OCI-M2 (cell line): ENCODE measurements around the gene ARHGEF6.

ENCODE experiments used
- DNase-seq: peaks from one replicate; lab custom pipeline; 2025; ENCODE audit not compliant: unreplicated experiment; lab: John Stamatoyannopoulos, UW

Gene ARHGEF6

DNA sequence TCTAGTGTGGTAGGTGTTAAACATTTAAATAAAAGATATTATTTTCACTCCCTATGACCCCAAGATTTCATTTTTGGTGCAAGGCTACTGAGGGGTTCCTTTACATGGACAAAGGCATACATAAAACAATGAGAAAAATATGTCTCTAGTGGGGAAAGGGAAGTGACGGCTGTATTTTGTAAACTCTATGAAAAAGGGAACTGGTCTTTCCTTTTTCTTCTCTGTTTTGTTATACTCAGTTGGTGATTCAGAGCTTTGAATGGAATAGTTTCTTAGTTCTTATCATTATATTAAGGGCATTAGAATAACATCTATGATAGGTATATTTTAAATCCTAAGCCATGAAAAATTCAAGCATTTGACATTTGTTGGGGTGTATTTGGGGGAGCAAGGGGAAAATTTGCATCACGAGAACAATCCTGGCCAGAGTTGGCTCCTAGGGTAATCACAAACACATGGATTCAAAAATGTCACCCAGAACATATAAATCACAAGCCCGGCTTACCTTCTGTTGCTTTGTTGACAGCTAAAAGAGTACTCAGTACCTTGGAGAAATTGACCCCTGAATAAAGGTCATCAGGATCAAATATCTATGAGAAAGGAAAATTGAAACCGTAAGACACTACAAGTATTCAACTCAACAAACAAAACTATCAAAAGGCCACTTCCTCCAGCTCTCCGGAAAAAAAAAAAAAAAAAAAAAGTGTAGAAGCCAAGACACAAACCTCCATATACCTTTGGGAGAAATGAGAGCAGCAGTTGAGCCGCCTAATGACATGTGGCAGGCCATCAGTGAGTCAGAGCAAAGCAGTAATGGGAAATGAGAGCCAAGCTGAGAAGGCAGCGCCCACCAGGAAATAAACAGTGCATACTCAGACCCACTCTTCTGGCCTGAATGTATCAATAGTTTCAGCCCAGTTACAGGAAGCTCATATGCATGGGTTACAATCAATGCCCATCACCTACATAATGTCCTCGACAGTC, 33.4 kb downstream of the ARHGEF6 start:
- no peak for DNase-seq

GRCh38 chrX:136745215-136746173, 35.2 kb downstream of the ARHGEF6 start:
- peak; percentile 38 for DNase-seq

DNA sequence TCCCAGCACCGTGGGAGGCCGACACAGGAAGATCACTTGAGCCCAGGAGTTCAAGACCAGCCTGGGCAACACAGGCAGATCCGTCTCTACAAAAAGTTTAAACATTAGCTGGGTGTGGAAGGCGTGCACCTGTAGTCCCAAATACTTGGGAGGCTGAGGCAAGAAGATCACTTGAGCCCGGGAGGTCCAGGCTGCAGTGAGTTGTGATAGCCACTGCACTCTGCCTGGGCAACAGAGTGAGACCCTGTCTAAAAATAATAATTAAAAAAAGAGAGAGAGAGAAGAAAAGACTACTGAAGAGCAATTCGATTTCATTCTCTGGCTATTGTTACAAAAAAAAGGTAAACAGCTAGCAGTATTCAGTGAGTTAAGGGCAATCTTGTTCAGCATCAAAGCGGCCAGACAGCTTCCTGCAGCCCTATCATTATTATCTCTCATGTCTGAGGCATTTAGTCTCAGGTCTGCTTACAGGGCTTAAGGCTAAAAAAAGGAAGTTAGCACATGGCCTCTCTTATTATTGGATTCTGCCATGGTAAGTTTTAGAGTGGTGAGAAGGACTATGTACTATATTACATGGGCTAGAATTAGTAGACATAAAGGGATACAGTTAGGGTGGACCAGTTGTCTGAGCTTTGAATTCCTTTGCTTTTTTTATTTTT, 37.9 kb downstream of the ARHGEF6 start:
- DNase-seq, result no peak

DNA sequence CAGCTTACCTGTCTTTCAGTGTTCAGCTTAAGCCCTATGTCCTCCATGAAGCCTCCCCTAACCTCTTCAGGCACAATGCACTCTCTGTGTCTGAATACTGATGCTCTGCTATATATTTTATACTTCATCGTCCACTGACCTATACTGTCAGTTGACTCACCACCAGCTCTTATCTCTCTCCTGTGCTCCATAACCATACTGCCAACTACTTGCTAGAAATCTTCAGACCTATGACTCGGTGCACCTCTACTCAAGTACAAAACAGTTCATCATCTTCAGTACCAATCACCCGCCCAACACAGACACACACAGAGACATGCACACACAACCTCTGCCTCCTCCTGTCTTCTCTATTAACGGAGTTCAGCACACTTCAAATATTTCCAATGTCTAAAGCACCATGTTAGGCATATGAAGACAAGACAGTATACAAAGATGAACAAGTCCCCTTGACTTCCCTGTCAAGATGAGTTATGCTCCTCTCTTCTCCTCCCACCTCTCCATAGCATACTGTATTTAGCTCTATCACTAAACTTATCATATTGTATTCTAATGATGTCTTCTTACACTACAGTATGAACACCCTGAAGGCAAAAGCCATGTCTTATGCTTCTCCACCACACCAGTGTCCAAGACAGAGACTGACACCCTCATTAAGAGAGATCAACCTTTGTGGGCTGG, 42.5 kb downstream of the ARHGEF6 start:
- no peak for DNase-seq

- no peak for DNase-seq
Measured at GRCh38 chrX:136736690-136737089, 44.0 kb downstream of the ARHGEF6 start.

GRCh38 chrX:136735601-136736000, 45.1 kb downstream of the ARHGEF6 start:
- DNase-seq, result no peak

GRCh38 chrX:136733613-136734012, 47.1 kb downstream of the ARHGEF6 start:
- no peak for DNase-seq

- DNase-seq, result no peak
Measured at GRCh38 chrX:136731798-136732197, 48.9 kb downstream of the ARHGEF6 start.

DNA sequence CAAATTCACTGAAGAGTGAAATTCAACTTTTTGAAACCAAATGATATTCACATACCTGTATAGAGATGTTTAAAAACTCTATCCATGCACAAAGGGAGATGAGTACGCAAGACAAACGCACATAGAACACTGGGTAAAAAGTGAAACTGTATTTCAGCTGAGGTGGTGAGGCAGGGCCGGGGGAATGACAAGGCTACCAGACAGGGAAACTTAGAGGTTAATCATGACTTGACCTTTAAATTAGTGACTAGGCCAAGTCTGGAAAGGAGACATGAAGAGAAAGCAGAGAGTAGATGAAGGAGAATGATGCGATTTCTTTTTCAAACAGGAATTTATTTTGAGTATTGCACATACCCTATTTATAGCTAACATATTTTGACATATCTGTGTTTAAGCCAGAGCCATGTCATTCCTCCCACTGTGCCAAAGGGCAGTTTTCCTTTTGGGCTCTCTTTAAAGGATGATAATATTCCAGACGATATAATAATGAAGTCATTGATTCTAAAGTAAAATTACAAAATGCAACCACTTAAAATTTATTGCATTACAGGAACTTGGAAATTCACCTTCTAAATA, 49.4 kb downstream of the ARHGEF6 start:
- no peak for DNase-seq

DNA sequence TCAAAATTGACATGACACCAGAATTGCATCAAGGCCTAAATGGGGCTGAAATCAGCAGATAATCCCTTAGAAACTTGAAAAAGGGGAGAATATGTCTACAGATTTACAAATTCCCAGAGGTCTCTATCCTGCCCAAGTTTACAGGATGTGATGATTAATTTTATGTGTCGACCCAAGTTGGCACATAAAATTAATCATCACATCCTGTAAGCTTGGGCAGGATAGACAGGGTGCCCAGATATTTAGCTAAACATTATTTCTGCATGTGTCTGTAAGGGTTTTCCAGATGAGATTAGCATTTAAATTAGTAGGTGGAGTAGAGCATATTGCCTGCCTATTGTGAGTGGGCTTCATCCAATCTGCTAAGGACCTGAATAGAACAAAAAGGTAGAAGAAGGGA, 52.3 kb downstream of the ARHGEF6 start:
- no peak for DNase-seq

- DNase-seq, result no peak
Measured at GRCh38 chrX:136725441-136726104, 55.2 kb downstream of the ARHGEF6 start.

DNA sequence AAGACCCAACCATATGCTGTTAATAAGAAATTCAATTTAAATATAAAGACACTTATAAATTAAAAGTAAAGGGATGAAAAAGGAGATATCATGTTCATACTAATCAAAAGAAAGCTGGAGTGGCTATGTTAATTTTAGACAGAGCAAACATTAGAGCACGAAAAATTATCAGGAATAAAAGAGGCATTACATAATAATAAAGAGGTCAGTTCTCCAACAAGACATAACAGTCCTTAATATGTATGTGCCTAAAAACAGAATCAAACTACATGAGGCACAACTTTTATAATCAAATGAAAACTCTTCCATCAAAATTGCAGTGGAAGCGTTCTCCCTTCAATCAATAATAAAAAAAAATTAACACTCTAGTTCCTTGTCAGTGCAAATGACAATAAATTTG, 62.6 kb downstream of the ARHGEF6 start:
- no peak for DNase-seq

- no peak for DNase-seq
Measured at GRCh38 chrX:136714626-136715599, 65.8 kb downstream of the ARHGEF6 start.

GRCh38 chrX:136712650-136713310, 68.0 kb downstream of the ARHGEF6 start:
- no peak for DNase-seq

DNA sequence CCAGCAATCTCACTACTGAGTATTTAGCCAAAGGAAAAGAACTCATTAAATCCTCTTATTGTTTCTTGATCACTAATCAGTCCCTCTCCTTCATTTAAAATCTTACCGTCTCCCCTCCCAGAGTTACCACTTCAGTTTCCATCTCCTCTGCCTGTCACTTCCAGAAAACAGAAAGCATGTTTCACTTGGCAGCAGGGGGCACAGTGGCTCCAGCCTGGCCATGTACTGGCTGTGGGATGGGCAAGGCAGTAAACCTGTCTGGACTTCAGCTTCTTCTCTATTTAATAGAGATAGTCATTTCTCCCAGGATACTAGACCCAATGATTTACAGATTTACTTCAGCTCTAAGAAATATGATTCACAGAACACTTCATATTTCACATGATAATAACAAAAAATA, 69.6 kb downstream of the ARHGEF6 start:
- DNase-seq, result no peak

- no peak for DNase-seq
Measured at GRCh38 chrX:136710325-136710951, 70.3 kb downstream of the ARHGEF6 start.

DNA sequence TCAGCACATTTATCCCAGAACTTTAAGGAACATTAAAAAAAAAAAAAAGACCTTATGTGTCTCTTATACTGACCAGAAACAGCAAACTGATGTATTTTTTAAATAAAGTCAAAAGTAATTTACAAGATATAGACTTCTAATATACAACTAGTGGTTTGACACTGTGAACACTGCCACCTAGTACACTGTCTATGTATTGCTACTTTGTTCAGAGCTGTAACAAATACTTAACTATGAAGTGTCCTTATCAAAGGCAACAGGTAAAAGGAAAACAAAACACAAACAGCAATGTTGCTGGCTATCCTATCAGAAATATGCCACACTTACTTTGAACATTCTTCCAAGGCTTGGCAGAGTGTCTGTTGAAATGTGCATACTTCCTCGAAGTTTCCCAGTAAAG, 72.4 kb downstream of the ARHGEF6 start:
- no peak for DNase-seq

DNA sequence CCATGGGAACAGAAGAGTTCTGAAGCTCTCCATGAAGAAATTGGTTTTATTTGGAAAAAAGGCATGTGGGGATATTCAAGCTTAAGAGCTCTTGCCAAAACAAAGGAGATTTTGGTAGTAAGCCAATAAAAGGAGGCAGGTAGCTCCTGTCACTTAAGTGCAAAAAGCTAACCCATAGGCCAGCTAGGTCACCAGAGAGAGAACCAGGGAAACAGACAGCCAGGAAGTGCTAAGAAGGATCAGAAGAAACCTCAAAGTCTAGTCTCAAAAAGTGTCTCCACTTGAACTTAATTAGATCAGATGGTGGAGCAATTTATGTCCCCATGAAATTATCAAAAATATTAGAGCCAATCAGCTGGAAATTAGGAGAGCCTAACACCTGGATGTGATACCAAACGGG, 83.6 kb downstream of the ARHGEF6 start:
- DNase-seq, result no peak
